T-cell (primary cell): ENCODE measurements around the gene EPS8L2. TPM values are rescaled to one million over a fixed set of nuclear protein-coding genes. Genes with fewer than 3 reads are reported as not detected.

Experiments used
- ATAC-seq, 4 experiments: fragments of 200-7000 bp in 3 of 4; fragments of 150-1000 bp in 1 of 4; cut with Tn5 transposase; replicated peaks in 1 of 4; 1 replicate in 3 of 4; 2 replicates in 1 of 4; pipeline ENCODE4 v1.10.0; 2021; ENCODE audit warnings: moderate library complexity in 3 of 4, mild to moderate bottlenecking in 2 of 4, moderate number of reproducible peaks in 1 of 4
- CTCF ChIA-PET, 2 donors: fragments of 300-600 bp; sonication (Branson Sonifier 250); formaldehyde crosslinking; loops; one replicate each; lab custom pipeline; 2022; ENCODE audit warnings: antibody characterized with exemption in 2 of 2; lab: Charles Lee
- POLR2A ChIA-PET, 2 donors: fragments of 300-600 bp; sonication (Branson Sonifier 250); formaldehyde crosslinking; loops; one replicate each; lab custom pipeline; 2022; ENCODE audit warnings: antibody characterized with exemption in 2 of 2; lab: Charles Lee
- DNase-seq, 35 experiments: peaks; one replicate each; pipeline versions ENCODE4 v3.0.0 to v3.0.0-alpha.2; 2013 to 2023
- H3K27ac ChIP-seq: one replicate; pipeline ENCODE4 v1.5.1; 2013; ENCODE audit warnings: low read length
- H3K27me3 ChIP-seq, 2 experiments: replicated peaks in 1 of 2; 1 replicate in 1 of 2; 2 replicates in 1 of 2; pipeline versions ENCODE4 v1.6.1 to v1.7.0; 2013; ENCODE audit warnings: low read length in 1 of 2, mixed read lengths in 1 of 2; ENCODE audit not compliant: control insufficient read depth in 2 of 2, insufficient read depth in 2 of 2; ENCODE audit errors: extremely low read depth in 1 of 2
- H3K36me3 ChIP-seq, 2 donors: 1 replicate in 1 of 2; 2 replicates in 1 of 2; pipeline versions ENCODE4 v1.6.1 to v1.7.0; 2013; ENCODE audit warnings: low read length in 1 of 2; ENCODE audit not compliant: control insufficient read depth in 2 of 2, insufficient read depth in 1 of 2; ENCODE audit errors: extremely low read depth in 1 of 2
- H3K4me1 ChIP-seq, 2 experiments: 1 replicate in 1 of 2; 2 replicates in 1 of 2; pipeline versions ENCODE4 v1.6.1 to v1.7.0; 2013; ENCODE audit warnings: low read length in 2 of 2, mixed read lengths in 1 of 2; ENCODE audit not compliant: insufficient read depth in 2 of 2, control insufficient read depth in 1 of 2; ENCODE audit errors: extremely low read depth in 1 of 2
- H3K4me3 ChIP-seq, 2 donors: 1 replicate in 1 of 2; 2 replicates in 1 of 2; pipeline versions ENCODE4 v1.5.1 to v1.7.0; 2013; ENCODE audit warnings: mild to moderate bottlenecking in 2 of 2, low read length in 1 of 2, moderate library complexity in 1 of 2; ENCODE audit not compliant: control insufficient read depth in 1 of 2; ENCODE audit errors: extremely low read depth in 1 of 2
- H3K9me3 ChIP-seq: 2 replicates; pipeline ENCODE4 v1.7.0; 2013
- H3K27ac Mint-ChIP-seq, 2 donors: one replicate each; pipeline ENCODE4 v1.8.0; 2020 to 2021; ENCODE audit warnings: mild to moderate bottlenecking in 2 of 2, mixed read lengths in 2 of 2
- H3K27me3 Mint-ChIP-seq, 2 donors: one replicate each; pipeline ENCODE4 v1.8.0; 2021 to 2022; ENCODE audit warnings: mixed read lengths in 2 of 2
- H3K36me3 Mint-ChIP-seq: one replicate; pipeline ENCODE4 v1.8.0; 2021; ENCODE audit warnings: mixed read lengths
- H3K4me1 Mint-ChIP-seq, 3 donors: one replicate each; pipeline ENCODE4 v1.8.0; 2020 to 2022; ENCODE audit warnings: mixed read lengths in 3 of 3, mild to moderate bottlenecking in 1 of 3
- H3K4me3 Mint-ChIP-seq, 3 donors: one replicate each; pipeline ENCODE4 v1.8.0; 2020 to 2022; ENCODE audit warnings: mild to moderate bottlenecking in 3 of 3, mixed read lengths in 3 of 3, moderate library complexity in 3 of 3
- H3K9me3 Mint-ChIP-seq, 3 donors: one replicate each; pipeline ENCODE4 v1.8.0; 2020 to 2022; ENCODE audit warnings: mixed read lengths in 3 of 3
- WGBS: methylation state at CpG from one replicate; pipeline ENCODE4 v1.1.5; 2013; ENCODE audit warnings: missing lambda C conversion rate; ENCODE audit not compliant: insufficient coverage; 5-methylcytosine and 5-hydroxymethylcytosine counted together
- total RNA-seq, 35 experiments: library from RNA in 6 of 35; stranded (reverse) in 6 of 35; fragments of 120-200 nt in 1 of 35; gene quantifications; one replicate each; pipeline versions ENCODE4 v1.2.1 to v1.2.4 and lab custom pipeline; 2013 to 2026

EPS8L2 gene
- total RNA-seq, 5 donors from 2014 or later (not counting 1 experiment from before 2014, with no cell fraction given) = 7.5 to 18.5 (median 14.6) TPM

- no peak for DNase-seq
- Histone ChIP-seq H3K4me3 (no peak overlapping the region), H3K27me3 (no peaks in the 10 kb centered on the region), H3K9me3 (no peaks in the 10 kb centered on the region), H3K27ac (no peak overlapping the region), H3K4me1 (peaks cover 0 to 5% of the 10 kb centered on the region in 2 experiments), H3K36me3 (peaks cover 14 to 58% of the 10 kb centered on the region in 2 donors)
- Mint-ChIP-seq H3K4me1 (peaks cover 0 to 2% (median 0%) of the 10 kb centered on the region in 3 donors), H3K27ac (no peak overlapping the region), H3K9me3 (no peaks in the 10 kb centered on the region), H3K27me3 (no peaks in the 10 kb centered on the region), H3K36me3 (peaks cover 18% of the 10 kb centered on the region), H3K4me3 (no peak overlapping the region)
- ChIA-PET POLR2A (no interaction called here), CTCF (interaction anchor here in 1 of 2 donors (0.6 kb wide), 1 partner anchor 175 kb away, joined by 6 read pairs; no protein-coding TSS in a partner anchor)
- WGBS = 96% methylated on average over 7 of the region's 22 CpGs
- no peak for ATAC-seq
These were observed 57.7 kb downstream of the EPS8L2 start for GRCh38 chr11:763549-764321.

GRCh38 chr11:764322-765024, 58.4 kb downstream of the EPS8L2 start:
- Mint-ChIP-seq H3K9me3 (no peaks in the 10 kb centered on the region), H3K27me3 (no peaks in the 10 kb centered on the region), H3K4me1 (peaks cover 0 to 2% (median 0%) of the 10 kb centered on the region in 3 donors), H3K36me3 (peaks cover 18% of the 10 kb centered on the region), H3K27ac (no peak overlapping the region), H3K4me3 (no peak overlapping the region)
- Histone ChIP-seq H3K9me3 (no peaks in the 10 kb centered on the region), H3K4me3 (no peak overlapping the region), H3K36me3 (peaks cover 14 to 53% of the 10 kb centered on the region in 2 donors), H3K27me3 (no peaks in the 10 kb centered on the region), H3K4me1 (peaks cover 0 to 5% of the 10 kb centered on the region in 2 experiments), H3K27ac (no peak overlapping the region)
- no peak for DNase-seq
- POLR2A ChIA-PET = no interaction called here
- CTCF ChIA-PET = no interaction called here
- no peak for ATAC-seq
- WGBS = 89% methylated on average over 12 of the region's 18 CpGs

GRCh38 chr11:765025-765801, 59.2 kb downstream of the EPS8L2 start:
- whole genome bisulfite sequencing = 68% methylated on average over 10 of the region's 19 CpGs
- peak; percentile 40 to 79 (median 62) for DNase-seq
- H3K27ac Mint-ChIP-seq = peak overlapping the region in 1 of 2 donors; percentile 48

GRCh38 chr11:765802-766091, 59.7 kb downstream of the EPS8L2 start:
- no peaks in the 10 kb centered on the region for H3K9me3 Mint-ChIP-seq
- peaks cover 13% of the 10 kb centered on the region for H3K36me3 Mint-ChIP-seq
- 87% methylated on average over 2 of the region's 8 CpGs for WGBS
- Histone ChIP-seq H3K36me3 (peaks cover 10 to 47% of the 10 kb centered on the region in 2 donors), H3K4me3 (no peak overlapping the region), H3K4me1 (peaks cover 0 to 5% of the 10 kb centered on the region in 2 experiments), H3K27ac (no peak overlapping the region), H3K9me3 (no peaks in the 10 kb centered on the region), H3K27me3 (no peaks in the 10 kb centered on the region)
- H3K4me1 Mint-ChIP-seq = peaks cover 0 to 2% (median 0%) of the 10 kb centered on the region in 3 donors
- H3K4me3 Mint-ChIP-seq = no peak overlapping the region
- ChIA-PET POLR2A (no interaction called here), CTCF (interaction anchor here in 1 of 2 donors (0.7 kb wide), 1 partner anchor 273 kb away, joined by 3 read pairs; no protein-coding TSS in a partner anchor)
- H3K27ac Mint-ChIP-seq = no peak overlapping the region
- ATAC-seq (no peak), DNase-seq (no peak)
- H3K27me3 Mint-ChIP-seq = no peaks in the 10 kb centered on the region

More at GRCh38 chr11:765025-765801, 59.2 kb downstream of the EPS8L2 start:
- H3K27me3 ChIP-seq = no peaks in the 10 kb centered on the region
- no peak overlapping the region for H3K4me3 ChIP-seq
- Mint-ChIP-seq H3K27me3 (no peaks in the 10 kb centered on the region), H3K4me1 (peaks cover 0 to 2% (median 0%) of the 10 kb centered on the region in 3 donors), H3K9me3 (no peaks in the 10 kb centered on the region), H3K36me3 (peaks cover 14% of the 10 kb centered on the region), H3K4me3 (no peak overlapping the region)
- ATAC-seq = peak; percentile 76 to 83 (median 83)
- no peak overlapping the region for H3K27ac ChIP-seq
- ChIA-PET POLR2A (no interaction called here), CTCF (interaction anchor here in 1 of 2 donors (0.7 kb wide), 1 partner anchor 272 kb away, joined by 3 read pairs; no protein-coding TSS in a partner anchor)
- H3K9me3 ChIP-seq = no peaks in the 10 kb centered on the region
- H3K4me1 ChIP-seq = peaks cover 0 to 5% of the 10 kb centered on the region in 2 experiments
- H3K36me3 ChIP-seq = peaks cover 10 to 46% of the 10 kb centered on the region in 2 donors

- no peak overlapping the region for H3K27ac Mint-ChIP-seq
- ATAC-seq (no peak), DNase-seq (no peak)
- Histone ChIP-seq H3K36me3 (peaks cover 10 to 49% of the 10 kb centered on the region in 2 donors), H3K27ac (no peak overlapping the region), H3K4me1 (peaks cover 0 to 5% of the 10 kb centered on the region in 2 experiments), H3K9me3 (no peaks in the 10 kb centered on the region), H3K4me3 (no peak overlapping the region), H3K27me3 (no peaks in the 10 kb centered on the region)
- H3K9me3 Mint-ChIP-seq = no peaks in the 10 kb centered on the region
- H3K4me3 Mint-ChIP-seq = no peak overlapping the region
- no peaks in the 10 kb centered on the region for H3K27me3 Mint-ChIP-seq
- H3K36me3 Mint-ChIP-seq = peaks cover 12% of the 10 kb centered on the region
- WGBS = 100% methylated on average over 4 of the region's 11 CpGs
- ChIA-PET POLR2A (no interaction called here), CTCF (interaction anchor here in 1 of 2 donors (0.7 kb wide), 1 partner anchor 273 kb away, joined by 3 read pairs; no protein-coding TSS in a partner anchor)
- H3K4me1 Mint-ChIP-seq = peaks cover 0 to 2% (median 0%) of the 10 kb centered on the region in 3 donors
These were observed 60.3 kb downstream of the EPS8L2 start for GRCh38 chr11:766106-766935.
